A549 treated with AZD9567 at 1 μM for 4 hours (cell line): Measurements from ENCODE around the gene ABCC3. TPM values are rescaled to one million over a fixed set of nuclear protein-coding genes. Genes with fewer than 3 reads are reported as not detected.

Experiments
- total RNA-seq: library from RNA; stranded (reverse); fragments of 200-300 nt; extraction: Qiagen RNA extraction; gene quantifications from 5 replicates; pipeline ENCODE4 v1.2.3, GENCODE V29; 2022; ENCODE audit not compliant: insufficient read depth

Gene ABCC3
- 99.1 to 156 TPM (median 140 TPM) in 5 replicates for total RNA-seq

GRCh38 chr17:50634224-50634914 is at the start of gene ABCC3:
ABCC3 (plus strand) TSS chr17:50634881; CDS start chr17:50634937, 56 bp downstream.

GRCh38 chr17:50707289-50708049 is 72.8 kb downstream of the ABCC3 start, which contains the start of gene ANKRD40:
ANKRD40 (minus strand) TSS chr17:50707914; CDS start chr17:50707654, 260 bp downstream.

GRCh38 chr17:50719144-50719923 is 84.7 kb downstream of the ABCC3 start, which contains the start of gene LUC7L3:
LUC7L3 (plus strand) TSS chr17:50719603; CDS start chr17:50719733, 130 bp downstream.

Other genes starting within 250 kb of the ABCC3 start
- gene LRRC59, start 237.4 kb upstream of the ABCC3 start, total RNA-seq: 223 to 244 TPM (median 234 TPM) in 5 replicates
- gene ACSF2, start 208.7 kb upstream of the ABCC3 start, total RNA-seq: 12.2 to 15.3 TPM (median 14.5 TPM) in 5 replicates
- not detected in 5 replicates for gene CHAD, start 166.0 kb upstream of the ABCC3 start, total RNA-seq
- 21.7 to 38.2 TPM (median 34.6 TPM) in 5 replicates for gene RSAD1, start 156.0 kb upstream of the ABCC3 start, total RNA-seq
- gene MYCBPAP, start 126.4 kb upstream of the ABCC3 start, total RNA-seq: 0.38 to 3.2 TPM (median 0.53 TPM) in 5 replicates
- 0.07 to 0.16 TPM (median 0.11 TPM) in 4 of 5 replicates, not detected in the other for gene EPN3, start 102.1 kb upstream of the ABCC3 start, total RNA-seq
- 57.5 to 87.2 TPM (median 83.8 TPM) in 5 replicates for gene SPATA20, start 87.7 kb upstream of the ABCC3 start, total RNA-seq
- gene CACNA1G, start 74.2 kb upstream of the ABCC3 start, total RNA-seq: 1.5 to 3.9 TPM (median 3.6 TPM) in 5 replicates
- 44.7 to 60.7 TPM (median 47.0 TPM) in 5 replicates for gene ANKRD40, start 73.0 kb downstream of the ABCC3 start, total RNA-seq
- gene LUC7L3, start 84.7 kb downstream of the ABCC3 start, total RNA-seq: 72.0 to 142 TPM (median 95.1 TPM) in 5 replicates
- gene ANKRD40CL, start 132.6 kb downstream of the ABCC3 start, total RNA-seq: not detected in 5 replicates
- 0.02 to 0.04 TPM (median 0.03 TPM) in 3 of 5 replicates, not detected in the others for gene WFIKKN2, start 200.7 kb downstream of the ABCC3 start, total RNA-seq
- 67.8 to 119 TPM (median 74.5 TPM) in 5 replicates for gene TOB1, start 231.5 kb downstream of the ABCC3 start, total RNA-seq